ENCODE measurements around the gene PPP1R12B. TPM values are rescaled to one million over a fixed set of nuclear protein-coding genes. Genes with fewer than 3 reads are reported as not detected.
"Not testable (repeated sequence)": the region's sequence is repeated elsewhere in the genome, so short reads cannot be mapped to it uniquely, and the experiment has no call there.

The PPP1R12B gene
- total and polyA plus RNA-seq, 2 donors (not counting 1 experiment from before 2014, with no cell fraction given), result 13.4 to 21.7 TPM

- H3K36me3 ChIP-seq (ENCODE audit: control insufficient read depth, insufficient read depth, low read length); H2AFZ ChIP-seq (ENCODE audit: low read length); H3K79me2 ChIP-seq (ENCODE audit: control insufficient read depth, insufficient read depth, low read length); DNase-seq (ENCODE audit: low read depth in 2 of 2); H3K9me3 ChIP-seq (ENCODE audit: control insufficient read depth, insufficient read depth, low read depth, low read length); H4K20me1 ChIP-seq (ENCODE audit: control insufficient read depth, extremely low read depth, insufficient read depth, low read length); H3K4me2 ChIP-seq (ENCODE audit: extremely low read depth, insufficient read depth, low read length); H3K4me1 ChIP-seq (ENCODE audit: control insufficient read depth, extremely low read depth, insufficient read depth, low read length); H3K27me3 ChIP-seq (ENCODE audit: control insufficient read depth, insufficient read depth, low read length); H3K27ac ChIP-seq (ENCODE audit: insufficient read depth, low read length); H3K4me3 ChIP-seq (replicated peaks in 1 of 4; ENCODE audit: control extremely low read depth in 1 of 4, insufficient read depth in 1 of 4, low read depth in 3 of 4, low read length in 4 of 4); H3K9ac ChIP-seq (ENCODE audit: insufficient read depth, low read length): not testable (repeated sequence)
Observed at GRCh38 chr1:202544766-202545449, 196.4 kb downstream of the PPP1R12B start.

- H3K9ac ChIP-seq (ENCODE audit: insufficient read depth, low read length); H2AFZ ChIP-seq (ENCODE audit: low read length); H3K9me3 ChIP-seq (ENCODE audit: control insufficient read depth, insufficient read depth, low read depth, low read length); H3K36me3 ChIP-seq (ENCODE audit: control insufficient read depth, insufficient read depth, low read length); H3K79me2 ChIP-seq (ENCODE audit: control insufficient read depth, insufficient read depth, low read length); DNase-seq (ENCODE audit: low read depth in 2 of 2); H3K4me3 ChIP-seq (replicated peaks in 1 of 4; ENCODE audit: control extremely low read depth in 1 of 4, insufficient read depth in 1 of 4, low read depth in 3 of 4, low read length in 4 of 4); H4K20me1 ChIP-seq (ENCODE audit: control insufficient read depth, extremely low read depth, insufficient read depth, low read length); H3K27me3 ChIP-seq (ENCODE audit: control insufficient read depth, insufficient read depth, low read length); H3K4me1 ChIP-seq (ENCODE audit: control insufficient read depth, extremely low read depth, insufficient read depth, low read length); H3K27ac ChIP-seq (ENCODE audit: insufficient read depth, low read length); H3K4me2 ChIP-seq (ENCODE audit: extremely low read depth, insufficient read depth, low read length): not testable (repeated sequence)
Observed at GRCh38 chr1:202545647-202546303, 197.3 kb downstream of the PPP1R12B start.

- not testable (repeated sequence) for H4K20me1 ChIP-seq (ENCODE audit: control insufficient read depth, extremely low read depth, insufficient read depth, low read length); DNase-seq (ENCODE audit: low read depth in 2 of 2); H3K4me2 ChIP-seq (ENCODE audit: extremely low read depth, insufficient read depth, low read length); H3K4me1 ChIP-seq (ENCODE audit: control insufficient read depth, extremely low read depth, insufficient read depth, low read length); H3K79me2 ChIP-seq (ENCODE audit: control insufficient read depth, insufficient read depth, low read length); H3K27ac ChIP-seq (ENCODE audit: insufficient read depth, low read length); H3K27me3 ChIP-seq (ENCODE audit: control insufficient read depth, insufficient read depth, low read length); H3K9me3 ChIP-seq (ENCODE audit: control insufficient read depth, insufficient read depth, low read depth, low read length); H3K9ac ChIP-seq (ENCODE audit: insufficient read depth, low read length); H2AFZ ChIP-seq (ENCODE audit: low read length); H3K4me3 ChIP-seq (replicated peaks in 1 of 4; ENCODE audit: control extremely low read depth in 1 of 4, insufficient read depth in 1 of 4, low read depth in 3 of 4, low read length in 4 of 4); H3K36me3 ChIP-seq (ENCODE audit: control insufficient read depth, insufficient read depth, low read length)
Observed at GRCh38 chr1:202546377-202546776, 197.9 kb downstream of the PPP1R12B start.

- DNase-seq (ENCODE audit: low read depth in 2 of 2), result peak in 1 of 2 donors; percentile 53
- H2AFZ ChIP-seq (ENCODE audit: low read length), result not testable (repeated sequence)
Observed at GRCh38 chr1:202546796-202547195, 198.3 kb downstream of the PPP1R12B start.

More at GRCh38 chr1:202546796-202547195, 198.3 kb downstream of the PPP1R12B start:
- H3K9ac ChIP-seq (ENCODE audit: insufficient read depth, low read length); H3K4me2 ChIP-seq (ENCODE audit: extremely low read depth, insufficient read depth, low read length); H3K4me1 ChIP-seq (ENCODE audit: control insufficient read depth, extremely low read depth, insufficient read depth, low read length); H4K20me1 ChIP-seq (ENCODE audit: control insufficient read depth, extremely low read depth, insufficient read depth, low read length); H3K27me3 ChIP-seq (ENCODE audit: control insufficient read depth, insufficient read depth, low read length); H3K36me3 ChIP-seq (ENCODE audit: control insufficient read depth, insufficient read depth, low read length); H3K27ac ChIP-seq (ENCODE audit: insufficient read depth, low read length); H3K9me3 ChIP-seq (ENCODE audit: control insufficient read depth, insufficient read depth, low read depth, low read length); H3K4me3 ChIP-seq (replicated peaks in 1 of 4; ENCODE audit: control extremely low read depth in 1 of 4, insufficient read depth in 1 of 4, low read depth in 3 of 4, low read length in 4 of 4); H3K79me2 ChIP-seq (ENCODE audit: control insufficient read depth, insufficient read depth, low read length): not testable (repeated sequence)
